Osteocyte (in vitro differentiated cells): Measurements from ENCODE around the gene RRAGC. TPM values are rescaled to one million over a fixed set of nuclear protein-coding genes. Genes with fewer than 3 reads are reported as not detected.
A peak's percentile ranks its signal among the peaks of the same experiment; 100 is the strongest.

Experiments
- DNase-seq: peaks from one replicate; pipeline ENCODE4 v3.0.0; 2021; ENCODE audit warnings: mixed read lengths; ENCODE audit not compliant: unreplicated experiment; ENCODE audit errors: extremely low spot score
- H3K27ac Mint-ChIP-seq: one replicate; pipeline ENCODE4 v1.8.0; 2021; ENCODE audit warnings: mild to moderate bottlenecking, mixed read lengths; ENCODE audit not compliant: unreplicated experiment
- H3K27me3 Mint-ChIP-seq: one replicate; pipeline ENCODE4 v1.8.0; 2021; ENCODE audit warnings: mixed read lengths; ENCODE audit not compliant: unreplicated experiment
- H3K36me3 Mint-ChIP-seq: one replicate; pipeline ENCODE4 v1.8.0; 2021; ENCODE audit warnings: mixed read lengths; ENCODE audit not compliant: unreplicated experiment
- H3K4me1 Mint-ChIP-seq: one replicate; pipeline ENCODE4 v1.8.0; 2021; ENCODE audit warnings: mixed read lengths; ENCODE audit not compliant: unreplicated experiment
- H3K4me3 Mint-ChIP-seq: one replicate; pipeline ENCODE4 v1.8.0; 2021; ENCODE audit warnings: mild to moderate bottlenecking, moderate library complexity, mixed read lengths; ENCODE audit not compliant: unreplicated experiment
- H3K9me3 Mint-ChIP-seq: one replicate; pipeline ENCODE4 v1.8.0; 2021; ENCODE audit warnings: mixed read lengths; ENCODE audit not compliant: unreplicated experiment
- CTCF ChIP-seq: fragments of 200-600 bp; sonication (generic); IDR thresholded peaks from 2 replicates; pipeline ENCODE4 v1.5.0; 2021; ENCODE audit warnings: antibody characterized with exemption, mild to moderate bottlenecking, moderate library complexity
- total RNA-seq: library from RNA; stranded (reverse); gene quantifications from 2 replicates; pipeline ENCODE4 v1.2.1, GENCODE V29; 2021

Gene RRAGC
- total RNA-seq, 1 donor from 2014 or later: 54.3 TPM

GRCh38 chr1:38791164-38791515, 68.4 kb downstream of the RRAGC start:
- H3K27me3 Mint-ChIP-seq: peaks cover 40% of the 10 kb centered on the region
- DNase-seq: no peak
- H3K9me3 Mint-ChIP-seq: peaks cover 11% of the 10 kb centered on the region

GRCh38 chr1:38790422-38791163, 69.0 kb downstream of the RRAGC start:
- no peak overlapping the region for H3K4me3 Mint-ChIP-seq
- H3K27ac Mint-ChIP-seq: no peak overlapping the region
- H3K9me3 Mint-ChIP-seq: peaks cover 11% of the 10 kb centered on the region
- no peak for TF ChIP-seq CTCF
- H3K27me3 Mint-ChIP-seq: peaks cover 39% of the 10 kb centered on the region
- H3K36me3 Mint-ChIP-seq: no peaks in the 10 kb centered on the region
- DNase-seq: no peak
- peaks cover 13% of the 10 kb centered on the region for H3K4me1 Mint-ChIP-seq

More at GRCh38 chr1:38791164-38791515, 68.4 kb downstream of the RRAGC start:
- H3K27ac Mint-ChIP-seq: no peak overlapping the region
- H3K36me3 Mint-ChIP-seq: no peaks in the 10 kb centered on the region
- peaks cover 13% of the 10 kb centered on the region for H3K4me1 Mint-ChIP-seq
- no peak for TF ChIP-seq CTCF
- no peak overlapping the region for H3K4me3 Mint-ChIP-seq

- no peak for DNase-seq
- Mint-ChIP-seq H3K9me3 (peaks cover 11% of the 10 kb centered on the region), H3K4me3 (no peak overlapping the region), H3K36me3 (no peaks in the 10 kb centered on the region), H3K27me3 (peaks cover 35% of the 10 kb centered on the region), H3K27ac (peak overlapping the region; percentile 7), H3K4me1 (peaks cover 13% of the 10 kb centered on the region)
- TF ChIP-seq CTCF: no peak
Observed at GRCh38 chr1:38789498-38790169, 69.9 kb downstream of the RRAGC start.

- Mint-ChIP-seq H3K4me1 (peaks cover 16% of the 10 kb centered on the region), H3K9me3 (peaks cover 6% of the 10 kb centered on the region), H3K4me3 (no peak overlapping the region)
Observed at GRCh38 chr1:38788341-38789336, 70.9 kb downstream of the RRAGC start.

More at GRCh38 chr1:38788341-38789336, 70.9 kb downstream of the RRAGC start:
- no peak for TF ChIP-seq CTCF
- peaks cover 31% of the 10 kb centered on the region for H3K27me3 Mint-ChIP-seq
- DNase-seq: no peak
- H3K36me3 Mint-ChIP-seq: no peaks in the 10 kb centered on the region
- no peak overlapping the region for H3K27ac Mint-ChIP-seq

Other genes starting within 250 kb of the RRAGC start
- gene MYCBP, start 13.6 kb upstream of the RRAGC start, total RNA-seq: 2.3 and 3.0 TPM in 2 replicates
- not detected in 2 replicates for gene GJA9, start 21.8 kb upstream of the RRAGC start, total RNA-seq
- gene RHBDL2, start 82.1 kb upstream of the RRAGC start, total RNA-seq: not detected in 2 replicates
- 42.5 and 42.7 TPM in 2 replicates for gene AKIRIN1, start 131.5 kb upstream of the RRAGC start, total RNA-seq
- 146 and 157 TPM in 2 replicates for gene NDUFS5, start 166.6 kb upstream of the RRAGC start, total RNA-seq